Tibial nerve (tissue), 4 donors: ENCODE data around the gene CCDC107.

Experiments
- EP300 ChIP-seq, 2 donors: sonication (generic); formaldehyde crosslinking; IDR thresholded peaks; one replicate each; pipeline ENCODE4 v1.6.1; 2017; ENCODE audit warnings: antibody characterized with exemption in 2 of 2, mild to moderate bottlenecking in 1 of 2
- TF ChIP-seq, protein P1 (sequence below), 5 experiments: fragments of 200-600 bp in 3 of 5; fragments of 450-650 bp in 2 of 5; sonication (generic) in 3 of 5; IDR thresholded peaks; one replicate each; pipeline ENCODE4 v1.5.1; 2016 to 2019; ENCODE audit warnings: antibody characterized with exemption in 5 of 5, mild to moderate bottlenecking in 3 of 5, moderate library complexity in 2 of 5

DNA sequence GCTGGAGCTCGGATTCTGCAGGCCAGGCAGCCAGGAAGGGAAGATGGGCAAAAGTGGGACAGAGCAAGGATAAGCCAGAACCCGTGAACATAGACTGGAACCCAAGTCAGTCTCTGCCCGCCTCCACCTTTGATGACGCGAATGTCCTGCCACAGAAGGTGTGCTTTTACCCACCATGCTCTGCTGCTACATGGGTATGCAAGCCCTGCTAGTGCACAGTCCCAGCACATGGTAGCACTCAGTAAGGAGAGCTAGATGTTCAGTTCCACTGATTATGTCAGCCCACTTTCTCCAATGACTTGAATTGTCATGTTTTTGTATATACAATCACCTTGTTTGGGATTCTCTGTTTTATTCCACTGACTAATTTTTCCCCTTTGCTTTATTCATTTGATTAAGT, 28.5 kb upstream of the CCDC107 start:
- TF ChIP-seq, protein P1, sequence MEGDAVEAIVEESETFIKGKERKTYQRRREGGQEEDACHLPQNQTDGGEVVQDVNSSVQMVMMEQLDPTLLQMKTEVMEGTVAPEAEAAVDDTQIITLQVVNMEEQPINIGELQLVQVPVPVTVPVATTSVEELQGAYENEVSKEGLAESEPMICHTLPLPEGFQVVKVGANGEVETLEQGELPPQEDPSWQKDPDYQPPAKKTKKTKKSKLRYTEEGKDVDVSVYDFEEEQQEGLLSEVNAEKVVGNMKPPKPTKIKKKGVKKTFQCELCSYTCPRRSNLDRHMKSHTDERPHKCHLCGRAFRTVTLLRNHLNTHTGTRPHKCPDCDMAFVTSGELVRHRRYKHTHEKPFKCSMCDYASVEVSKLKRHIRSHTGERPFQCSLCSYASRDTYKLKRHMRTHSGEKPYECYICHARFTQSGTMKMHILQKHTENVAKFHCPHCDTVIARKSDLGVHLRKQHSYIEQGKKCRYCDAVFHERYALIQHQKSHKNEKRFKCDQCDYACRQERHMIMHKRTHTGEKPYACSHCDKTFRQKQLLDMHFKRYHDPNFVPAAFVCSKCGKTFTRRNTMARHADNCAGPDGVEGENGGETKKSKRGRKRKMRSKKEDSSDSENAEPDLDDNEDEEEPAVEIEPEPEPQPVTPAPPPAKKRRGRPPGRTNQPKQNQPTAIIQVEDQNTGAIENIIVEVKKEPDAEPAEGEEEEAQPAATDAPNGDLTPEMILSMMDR (IDR thresholded peaks at IDR 0.05), result no peak
- no peak for TF ChIP-seq EP300 (IDR thresholded peaks at IDR 0.05)
